Globus pallidus (tissue), 1 donor: ENCODE data around the gene UCP3.
"Not testable (repeated sequence)": the region's sequence is repeated elsewhere in the genome, so short reads cannot be mapped to it uniquely, and the experiment has no call there.

Experiments
- DNase-seq: peaks from one replicate; pipeline ENCODE4 v3.0.0-alpha.2; 2015; ENCODE audit warnings: low spot score

The UCP3 gene

GRCh38 chr11:74000307-74001133 is 8.4 kb downstream of the UCP3 start:
- no peak for DNase-seq

DNA sequence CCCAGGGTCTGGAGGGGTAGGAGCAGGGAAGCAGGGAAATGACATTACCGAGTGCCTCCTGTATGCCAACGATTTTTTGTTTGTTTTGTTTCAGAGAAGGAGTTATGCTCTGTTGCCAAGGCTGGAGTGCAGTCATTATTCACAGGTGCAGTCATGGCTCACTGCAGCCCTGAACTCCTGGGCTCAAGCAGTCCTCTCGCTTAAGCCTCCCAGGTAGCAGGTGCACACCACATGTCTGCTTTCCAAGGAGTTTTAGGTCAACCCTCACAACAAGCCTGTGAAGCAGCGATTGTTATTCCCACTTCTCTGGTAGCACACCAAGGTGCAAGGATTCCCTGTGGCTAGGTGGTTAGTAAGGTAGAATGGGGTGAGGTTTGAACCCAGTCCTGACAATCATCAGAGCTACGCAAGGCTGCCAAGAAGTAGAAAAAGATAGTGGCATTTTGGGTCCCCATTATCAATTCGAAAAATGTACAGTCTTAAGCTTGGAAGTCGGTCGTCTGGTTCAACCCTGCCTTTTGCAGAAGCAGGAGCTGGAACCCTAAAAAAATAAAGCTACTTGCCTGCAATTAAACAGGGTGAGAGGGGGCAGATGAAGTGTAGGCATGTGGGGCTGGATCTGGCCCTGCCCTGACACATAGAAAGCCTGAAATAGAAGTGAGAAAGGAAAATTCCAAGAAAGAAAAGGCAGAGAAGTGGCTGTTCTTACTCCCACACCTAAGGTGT is 9.1 kb downstream of the UCP3 start:
- DNase-seq: no peak

DNA sequence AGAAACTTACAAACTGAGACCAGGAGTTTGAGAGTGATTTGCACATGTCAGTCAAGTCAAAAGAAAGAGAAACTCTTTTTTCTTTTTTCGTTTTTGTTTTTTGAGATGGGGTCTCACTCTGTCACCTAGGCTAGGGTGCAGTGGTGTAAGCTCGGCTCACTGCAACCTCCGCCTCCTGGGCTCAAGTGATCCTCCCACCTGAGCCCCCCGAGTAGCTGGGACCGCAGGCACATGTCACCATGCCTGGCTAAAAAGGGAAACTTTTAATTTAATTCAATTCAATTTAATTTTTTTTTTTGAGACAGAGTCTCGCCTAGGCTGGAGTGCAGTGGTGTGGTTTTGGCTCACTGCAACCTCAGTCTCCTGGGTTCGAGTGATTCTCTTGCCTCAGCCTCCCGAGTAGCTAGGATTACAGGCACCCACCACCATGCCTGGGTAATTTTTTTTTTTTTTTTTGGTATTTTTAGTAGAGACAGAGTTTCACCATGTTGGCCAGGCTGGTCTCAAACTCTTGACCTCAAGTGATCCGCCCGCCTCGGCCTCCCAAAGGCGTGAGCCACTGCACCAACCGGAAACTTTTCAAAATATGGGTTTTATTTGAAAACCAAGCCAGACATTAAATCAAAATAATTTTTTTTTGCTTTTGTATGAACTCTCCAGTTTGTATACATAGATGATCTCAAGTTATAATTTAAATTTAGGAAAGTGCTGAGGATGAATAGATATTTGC is 9.9 kb downstream of the UCP3 start:
- no peak for DNase-seq

- DNase-seq: no peak
Observed at GRCh38 chr11:73997120-73997770, 11.6 kb downstream of the UCP3 start.

DNA sequence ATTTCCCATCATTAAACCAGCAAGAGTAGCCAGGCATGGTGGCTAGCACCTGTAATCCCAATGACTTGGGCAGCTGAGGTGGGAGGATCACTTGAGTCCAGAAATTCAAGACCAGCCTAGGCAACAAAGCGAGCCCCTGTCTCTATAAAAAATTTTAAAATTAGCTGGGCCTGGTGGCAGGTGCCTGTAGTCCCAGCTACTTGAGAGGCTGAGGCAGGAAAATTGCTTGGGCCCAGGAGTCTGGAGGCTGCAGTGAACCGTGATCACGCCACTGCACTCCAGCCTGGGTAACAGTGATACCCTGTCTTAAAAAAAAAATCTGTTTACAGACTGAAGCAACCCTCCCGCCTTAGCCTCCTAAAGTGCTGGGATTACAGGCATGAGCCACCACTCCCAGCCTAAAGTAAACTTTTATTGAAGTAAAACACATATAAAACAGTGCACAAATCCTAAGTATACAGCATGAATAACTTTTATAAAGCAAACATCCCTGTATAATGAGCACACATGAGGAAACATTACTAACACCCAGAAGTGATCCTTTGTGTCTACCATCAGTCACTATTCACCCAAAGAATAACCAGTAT is 12.6 kb downstream of the UCP3 start:
- DNase-seq: no peak

- no peak for DNase-seq
Observed at GRCh38 chr11:73995731-73996130, 13.2 kb downstream of the UCP3 start.

- DNase-seq: no peak
Observed at GRCh38 chr11:73995247-73995646, 13.6 kb downstream of the UCP3 start.

- DNase-seq: no peak
Observed at GRCh38 chr11:73991471-73992006, 17.3 kb downstream of the UCP3 start.

- DNase-seq: no peak
Observed at GRCh38 chr11:73990730-73991129, 18.2 kb downstream of the UCP3 start.

GRCh38 chr11:73989156-73989555 is 19.7 kb downstream of the UCP3 start:
- no peak for DNase-seq

- DNase-seq: no peak
Observed at GRCh38 chr11:73988227-73988626, 20.7 kb downstream of the UCP3 start.

DNA sequence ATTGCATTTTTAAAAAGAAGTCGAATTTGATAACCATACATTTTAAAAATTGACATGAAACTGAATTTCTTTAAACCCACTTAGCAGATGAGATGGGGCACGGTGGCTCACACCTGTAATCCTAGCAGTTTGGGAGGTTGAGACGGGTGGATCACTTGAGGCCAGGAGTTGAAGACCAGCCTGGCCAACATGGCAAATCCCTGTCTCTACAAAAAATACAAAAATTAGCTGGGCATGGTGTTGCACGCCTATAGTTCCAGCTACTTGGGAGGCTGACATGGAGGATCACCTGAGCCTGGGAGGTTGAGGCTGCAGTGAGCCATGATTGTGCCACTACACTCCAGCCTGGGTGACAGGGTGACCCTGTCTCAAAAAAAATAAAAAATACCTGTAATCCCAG is 23.2 kb downstream of the UCP3 start:
- not testable (repeated sequence) for DNase-seq

DNA sequence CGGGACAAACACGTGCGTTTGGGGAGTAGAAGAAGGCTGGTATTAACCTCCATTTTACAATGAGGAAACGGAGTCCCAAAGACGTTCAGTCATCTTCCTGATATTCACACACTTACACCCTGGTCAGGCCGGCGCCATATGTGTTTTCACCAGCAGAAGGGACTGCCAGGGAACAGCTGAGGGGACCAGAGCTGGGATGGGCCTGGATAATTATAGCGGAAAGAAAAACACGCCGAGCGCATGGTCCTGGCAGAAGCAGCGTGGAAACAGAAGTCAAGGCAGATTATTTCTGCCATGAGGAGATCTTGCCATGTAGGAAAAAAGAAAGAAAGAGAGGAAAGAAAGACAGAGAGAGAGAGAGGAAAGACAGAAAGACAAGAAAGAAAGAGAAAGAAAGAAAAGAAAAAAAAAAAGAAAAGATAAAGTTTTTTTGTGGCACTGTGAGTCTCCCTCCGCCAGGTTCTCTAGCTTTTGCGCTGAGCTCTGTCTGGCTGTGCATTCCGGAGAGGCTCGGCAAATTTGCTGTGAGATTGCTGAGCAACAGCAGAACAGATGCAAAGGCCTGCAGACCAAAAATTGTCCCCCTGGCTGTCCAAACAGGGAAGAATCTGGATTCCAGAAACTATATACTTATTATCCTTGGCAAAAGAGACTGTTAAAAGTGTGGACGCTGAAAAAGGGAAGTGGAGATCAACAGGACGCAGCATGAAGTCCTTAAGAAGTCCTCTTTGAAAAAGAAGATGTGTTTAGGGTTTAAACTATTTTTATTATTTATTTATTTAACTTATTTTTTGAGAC is 24.9 kb downstream of the UCP3 start:
- no peak for DNase-seq

DNA sequence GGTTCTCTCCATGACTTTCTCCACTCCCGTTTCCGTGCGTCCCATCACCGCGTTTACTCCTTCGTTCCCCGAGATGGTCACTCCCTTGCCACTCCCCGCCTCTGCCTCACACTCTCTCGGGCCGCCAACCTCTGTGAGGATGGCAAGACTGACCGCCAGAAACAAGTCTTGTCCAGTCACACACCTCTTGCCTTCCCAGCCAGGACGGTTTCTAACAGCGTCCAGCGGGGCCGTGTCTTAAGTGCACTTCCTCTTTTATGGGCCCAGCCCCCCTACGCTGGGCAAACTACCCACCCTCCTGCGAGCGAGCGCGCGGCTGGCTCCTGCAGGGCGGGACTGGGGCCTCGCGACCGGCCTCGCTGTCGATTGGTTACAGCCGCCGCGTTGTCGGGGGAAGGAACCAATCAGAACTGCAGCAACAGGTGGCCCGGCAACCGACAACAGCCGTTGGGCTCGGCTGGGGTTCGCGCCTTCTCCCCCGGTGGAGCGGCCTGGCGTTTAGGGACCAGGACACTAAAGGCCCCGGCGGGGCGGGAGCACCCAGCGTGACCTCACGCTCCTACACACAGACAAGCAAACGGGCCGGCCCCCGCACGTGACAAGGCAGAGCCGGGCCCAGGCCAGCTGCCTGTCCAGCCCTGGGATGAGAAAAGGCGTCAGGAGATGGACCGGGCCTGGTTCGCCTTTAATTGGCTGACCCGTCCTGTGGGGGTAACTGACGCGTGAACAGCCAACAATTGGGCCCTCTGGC is 25.7 kb downstream of the UCP3 start:
- DNase-seq: peak; percentile 96

DNA sequence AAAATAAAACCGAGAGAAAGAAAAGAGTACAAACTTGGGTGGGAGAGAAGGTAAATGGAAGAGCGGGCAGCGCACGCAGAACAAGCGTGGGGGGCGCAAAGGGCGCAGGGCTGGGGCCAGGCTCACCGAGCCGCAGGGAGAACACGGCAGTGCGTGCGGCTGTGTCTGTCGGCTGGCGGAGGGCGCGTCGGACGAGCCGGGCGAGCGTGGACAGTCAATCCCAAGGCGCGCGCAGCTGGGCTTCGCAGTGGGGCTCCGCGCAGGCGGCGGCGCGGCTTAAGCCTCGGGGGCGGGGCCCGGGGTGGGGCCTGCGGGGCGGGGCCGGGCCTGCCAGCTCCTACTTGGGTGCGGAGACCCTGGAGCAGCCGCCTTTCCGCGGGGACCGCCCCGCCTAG is 26.3 kb downstream of the UCP3 start, which contains the start of gene UCP2:
TSS of gene UCP2 (minus strand) at position 249 of the 395 bp plus-strand sequence. CDS start 4,465 bp downstream, outside the sequence.
- DNase-seq: peak; percentile 83

DNA sequence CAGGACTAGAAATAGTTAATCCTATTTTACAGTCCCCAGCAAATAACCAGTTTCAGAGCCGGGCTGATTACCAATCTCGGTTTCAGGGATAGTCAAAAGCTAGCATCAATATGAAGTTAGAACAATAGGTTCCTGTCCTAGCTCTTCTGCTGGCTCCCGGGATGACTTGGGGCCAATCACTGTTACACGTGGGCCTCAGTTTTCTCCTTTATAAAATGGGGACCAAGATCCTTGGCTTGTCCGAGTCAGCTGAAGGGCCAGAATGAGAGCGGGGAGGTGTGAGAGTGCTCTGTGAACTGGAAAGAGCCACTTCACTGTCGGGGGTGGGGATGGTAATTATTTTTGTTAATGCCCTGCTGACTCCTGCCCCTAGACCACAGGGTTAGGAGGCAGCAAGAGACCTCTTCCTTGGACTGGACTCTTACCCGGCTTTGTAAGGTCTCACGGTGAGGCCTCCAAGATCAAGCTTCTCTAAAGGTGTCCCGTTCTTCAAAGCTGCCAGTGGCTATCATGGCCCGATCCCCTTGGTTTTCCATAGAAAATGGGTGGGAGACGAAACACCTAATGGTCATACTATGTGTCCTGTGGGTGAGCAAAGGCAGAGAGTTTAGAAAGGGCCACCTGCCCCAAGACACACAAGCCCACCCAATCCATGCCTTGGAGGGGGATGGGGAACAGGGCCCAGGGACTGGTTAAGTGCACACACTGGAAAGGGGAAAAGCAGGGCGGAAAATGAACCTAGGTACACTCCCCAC is 27.7 kb downstream of the UCP3 start:
- DNase-seq: no peak

DNA sequence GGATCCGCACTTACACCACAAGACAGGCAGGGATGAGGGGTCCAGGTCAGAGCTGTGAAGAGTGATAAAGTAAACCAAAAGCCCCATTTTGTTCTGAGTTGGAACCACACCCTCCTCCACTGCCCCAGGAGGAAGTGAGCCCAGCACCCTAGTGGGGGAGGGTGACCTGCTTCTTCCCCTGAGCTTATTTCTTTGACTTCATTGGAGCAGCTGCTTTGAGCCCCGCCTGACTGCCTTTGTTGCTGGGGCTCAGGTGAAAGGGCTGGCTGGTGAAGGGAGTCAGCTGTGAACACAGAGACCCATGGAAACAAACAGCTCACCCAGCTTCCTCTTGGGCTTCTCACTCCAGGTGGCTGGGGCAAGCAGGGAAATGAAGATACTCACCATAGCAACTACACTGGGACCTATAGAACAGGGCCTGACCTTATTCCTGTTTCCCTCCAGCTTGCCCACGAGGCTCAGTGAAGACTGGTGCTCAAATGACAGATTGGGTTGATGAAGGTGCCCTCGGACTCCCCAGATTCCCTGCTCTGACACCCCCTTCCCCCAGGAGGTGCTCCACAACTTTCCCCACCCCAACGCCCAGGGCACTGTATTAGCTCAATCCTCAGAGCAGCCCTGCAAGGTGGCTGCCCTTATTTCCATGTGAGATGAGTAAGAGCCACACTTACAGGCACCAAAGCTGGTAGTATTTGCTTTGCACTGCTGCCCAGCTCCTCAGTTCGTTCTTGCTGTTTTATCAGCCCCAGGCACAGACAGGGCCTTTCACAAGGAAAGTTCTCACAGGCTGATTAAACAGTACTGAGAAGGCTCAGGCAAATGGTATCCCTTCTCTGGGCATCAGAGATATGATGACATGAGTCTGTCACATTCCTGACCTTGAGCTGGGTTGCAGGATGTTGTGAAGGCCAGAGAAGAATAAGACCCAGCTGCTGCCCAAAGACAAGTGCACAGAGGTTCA is 28.6 kb downstream of the UCP3 start:
- DNase-seq: no peak

DNA sequence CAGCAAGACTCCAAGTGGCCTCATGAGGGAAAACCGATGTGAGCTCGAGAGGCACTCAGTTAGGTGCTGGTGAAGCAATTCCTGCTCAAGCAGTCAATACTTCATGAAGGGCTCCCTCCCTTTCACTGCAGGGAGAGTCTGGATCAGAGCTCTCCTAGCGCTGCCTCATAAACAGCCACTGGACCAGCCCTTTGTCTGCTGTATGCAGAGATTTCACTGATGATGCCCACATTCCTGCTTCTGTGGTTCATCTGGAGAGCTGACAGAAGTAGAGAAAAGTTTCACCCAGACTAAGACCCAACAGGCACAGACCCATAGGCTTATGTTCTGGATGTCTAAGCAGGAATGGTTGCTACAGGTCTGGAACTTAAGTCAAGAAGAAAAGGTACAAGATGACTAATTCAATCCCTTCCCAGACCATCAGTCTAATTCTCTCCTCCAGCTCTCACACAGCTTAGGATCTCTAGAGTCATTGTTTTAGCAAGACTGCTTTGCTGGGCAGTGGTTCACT is 30.3 kb downstream of the UCP3 start:
- no peak for DNase-seq
